Subcutaneous adipose tissue (tissue), 4 donors: ENCODE data around the gene TMEM255B. TPM values are rescaled to one million over a fixed set of nuclear protein-coding genes. Genes with fewer than 3 reads are reported as not detected.

Source experiments
- total RNA-seq, 4 donors: library from RNA; depleted of rRNA; stranded (reverse); fragments of >200 nt; gene quantifications; one replicate each; pipeline ENCODE4 v1.1.0, GENCODE V29; 2016
- TF ChIP-seq, protein P1 (sequence below): fragments of 450-650 bp; IDR thresholded peaks from one replicate; pipeline ENCODE4 v1.5.1; 2016; ENCODE audit warnings: low read depth, mild to moderate bottlenecking, control low read depth, antibody characterized with exemption, moderate library complexity

Gene TMEM255B
- total RNA-seq, 4 donors from 2014 or later, result 1.5 to 19.2 (median 5.2) TPM

DNA sequence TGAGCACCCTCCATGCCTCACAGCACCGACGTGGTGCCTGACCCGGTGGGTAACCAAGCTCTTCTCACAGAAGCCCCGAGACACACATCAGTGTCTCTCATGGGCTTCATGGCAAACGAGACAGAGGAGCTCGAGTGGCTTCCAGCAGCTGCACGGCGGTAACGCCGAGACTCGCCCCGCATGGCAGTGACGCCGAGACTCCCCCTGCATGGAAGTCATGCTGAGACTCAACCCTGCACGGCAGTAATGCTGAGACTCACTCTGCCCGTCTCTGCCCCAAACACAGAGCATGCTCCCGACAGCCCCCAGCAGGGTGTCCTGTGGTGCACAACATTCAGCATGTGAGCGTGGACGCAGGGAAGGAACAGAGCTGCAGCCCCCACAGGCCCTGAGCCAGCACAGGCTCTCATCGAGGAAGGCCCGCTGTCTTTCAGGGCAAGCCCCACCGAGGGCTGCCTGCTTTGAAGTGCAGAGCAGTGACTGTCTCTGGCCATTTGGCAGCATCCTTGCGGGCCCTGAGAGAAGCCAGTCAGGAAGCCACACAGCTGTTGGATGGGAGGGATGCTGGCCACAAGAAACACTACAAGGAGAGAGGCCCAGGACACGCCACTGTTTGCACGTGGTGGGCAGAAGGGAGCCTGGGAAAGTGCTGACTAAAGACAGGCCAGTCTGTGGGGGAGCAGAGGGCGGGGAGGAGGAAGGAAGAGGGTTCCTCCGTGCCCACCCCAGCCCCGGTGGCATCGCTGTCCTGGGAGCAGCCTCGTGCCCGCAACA, 95.4 kb downstream of the TMEM255B start:
- TF ChIP-seq, protein P1, sequence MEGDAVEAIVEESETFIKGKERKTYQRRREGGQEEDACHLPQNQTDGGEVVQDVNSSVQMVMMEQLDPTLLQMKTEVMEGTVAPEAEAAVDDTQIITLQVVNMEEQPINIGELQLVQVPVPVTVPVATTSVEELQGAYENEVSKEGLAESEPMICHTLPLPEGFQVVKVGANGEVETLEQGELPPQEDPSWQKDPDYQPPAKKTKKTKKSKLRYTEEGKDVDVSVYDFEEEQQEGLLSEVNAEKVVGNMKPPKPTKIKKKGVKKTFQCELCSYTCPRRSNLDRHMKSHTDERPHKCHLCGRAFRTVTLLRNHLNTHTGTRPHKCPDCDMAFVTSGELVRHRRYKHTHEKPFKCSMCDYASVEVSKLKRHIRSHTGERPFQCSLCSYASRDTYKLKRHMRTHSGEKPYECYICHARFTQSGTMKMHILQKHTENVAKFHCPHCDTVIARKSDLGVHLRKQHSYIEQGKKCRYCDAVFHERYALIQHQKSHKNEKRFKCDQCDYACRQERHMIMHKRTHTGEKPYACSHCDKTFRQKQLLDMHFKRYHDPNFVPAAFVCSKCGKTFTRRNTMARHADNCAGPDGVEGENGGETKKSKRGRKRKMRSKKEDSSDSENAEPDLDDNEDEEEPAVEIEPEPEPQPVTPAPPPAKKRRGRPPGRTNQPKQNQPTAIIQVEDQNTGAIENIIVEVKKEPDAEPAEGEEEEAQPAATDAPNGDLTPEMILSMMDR, result no peak

DNA sequence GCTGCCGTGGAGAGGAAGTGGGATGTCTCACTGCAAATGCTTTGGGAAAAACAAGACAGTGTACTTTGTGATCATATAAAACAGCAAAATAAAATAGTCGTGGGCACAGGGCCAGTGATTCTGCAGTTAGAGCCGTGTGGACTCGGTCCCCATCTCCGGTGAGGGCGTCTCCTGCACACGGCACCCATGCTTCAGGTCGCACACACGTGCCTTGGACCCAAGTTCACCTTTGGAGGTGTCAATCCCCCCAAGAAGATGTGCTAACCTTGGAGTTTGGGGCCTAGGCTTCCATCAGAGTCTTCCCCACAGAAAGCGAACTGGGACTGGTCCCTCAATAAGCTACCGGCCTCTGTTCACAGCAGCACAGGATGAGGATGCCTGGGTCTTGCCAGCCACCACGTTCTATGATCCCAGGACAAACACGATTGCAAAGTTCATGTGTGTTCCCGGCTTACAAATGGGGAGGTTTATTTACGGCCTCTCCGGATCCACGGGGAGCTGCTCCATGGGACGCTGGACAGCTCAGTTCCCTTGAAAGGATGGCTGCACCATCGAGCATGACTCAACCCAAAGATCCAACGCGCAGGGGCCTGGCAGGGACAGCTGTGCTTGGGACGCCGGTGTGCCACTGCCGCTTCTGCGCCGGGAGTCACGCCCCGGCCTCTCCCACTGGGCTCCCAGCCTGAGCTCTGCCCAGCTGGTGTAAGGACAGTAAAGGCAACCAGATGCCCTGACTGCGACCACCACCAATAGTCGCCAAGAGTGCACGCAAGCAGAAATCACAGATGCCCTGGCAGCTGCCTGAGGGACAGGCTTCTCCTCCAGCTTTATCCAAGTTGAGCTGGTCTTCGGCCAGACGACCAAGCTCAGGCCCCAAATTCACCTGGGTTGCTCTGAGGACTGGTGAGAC, 96.2 kb downstream of the TMEM255B start:
- TF ChIP-seq, protein P1, result no peak

DNA sequence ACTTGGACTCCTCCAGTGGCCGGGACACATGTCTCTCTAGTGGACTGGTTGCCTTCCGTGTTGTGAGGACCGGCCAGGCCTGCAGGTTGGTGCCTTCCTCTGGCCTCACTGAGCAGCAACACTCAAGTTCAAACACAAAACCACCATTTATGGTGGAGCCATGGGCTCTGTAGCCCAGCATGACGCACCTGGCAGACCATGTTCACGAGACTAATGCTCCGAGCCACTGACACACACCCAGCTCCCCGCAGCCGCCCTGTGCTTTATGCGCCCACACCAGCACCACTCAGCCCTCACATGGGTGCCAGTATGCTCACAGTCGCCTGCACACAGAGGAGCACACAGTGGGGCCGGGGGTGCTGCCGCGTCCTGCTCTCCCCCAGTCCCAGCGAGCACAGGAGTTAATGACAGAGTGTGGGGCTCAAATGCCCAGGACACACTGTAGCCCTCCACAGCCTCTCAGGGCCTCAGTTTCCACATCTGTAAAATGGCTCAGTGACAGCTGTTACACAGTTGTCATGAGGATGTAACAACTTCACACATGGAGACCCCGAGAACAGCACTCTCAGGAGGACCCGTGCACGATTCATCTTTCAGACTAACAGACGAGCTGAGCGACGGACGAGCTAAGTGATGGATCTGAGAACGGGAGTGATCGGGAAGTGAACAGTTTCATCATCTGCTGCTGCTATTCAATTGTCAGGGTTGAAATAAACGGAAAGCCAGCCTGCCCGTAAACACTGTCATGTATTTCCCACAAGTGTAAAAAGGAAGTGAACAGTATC, 97.1 kb downstream of the TMEM255B start:
- TF ChIP-seq, protein P1, result no peak

DNA sequence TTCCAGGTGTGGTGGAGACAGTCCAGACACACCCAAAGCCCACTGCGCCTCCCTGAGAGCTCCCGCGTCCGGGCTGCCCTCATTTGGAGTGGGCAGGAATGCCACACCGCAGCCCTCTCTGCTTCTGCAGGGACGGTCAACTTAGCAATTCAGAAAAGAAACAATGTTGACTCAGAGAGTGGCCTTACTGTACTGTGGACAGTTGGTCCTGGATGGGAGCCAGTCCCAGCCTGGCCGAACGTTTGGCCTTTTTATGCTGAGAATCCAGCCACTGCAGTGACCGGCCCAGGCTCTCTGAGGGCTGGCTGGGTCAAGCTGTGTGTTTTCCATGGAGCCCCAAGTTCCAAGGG, 97.7 kb downstream of the TMEM255B start:
- TF ChIP-seq, protein P1, result no peak

DNA sequence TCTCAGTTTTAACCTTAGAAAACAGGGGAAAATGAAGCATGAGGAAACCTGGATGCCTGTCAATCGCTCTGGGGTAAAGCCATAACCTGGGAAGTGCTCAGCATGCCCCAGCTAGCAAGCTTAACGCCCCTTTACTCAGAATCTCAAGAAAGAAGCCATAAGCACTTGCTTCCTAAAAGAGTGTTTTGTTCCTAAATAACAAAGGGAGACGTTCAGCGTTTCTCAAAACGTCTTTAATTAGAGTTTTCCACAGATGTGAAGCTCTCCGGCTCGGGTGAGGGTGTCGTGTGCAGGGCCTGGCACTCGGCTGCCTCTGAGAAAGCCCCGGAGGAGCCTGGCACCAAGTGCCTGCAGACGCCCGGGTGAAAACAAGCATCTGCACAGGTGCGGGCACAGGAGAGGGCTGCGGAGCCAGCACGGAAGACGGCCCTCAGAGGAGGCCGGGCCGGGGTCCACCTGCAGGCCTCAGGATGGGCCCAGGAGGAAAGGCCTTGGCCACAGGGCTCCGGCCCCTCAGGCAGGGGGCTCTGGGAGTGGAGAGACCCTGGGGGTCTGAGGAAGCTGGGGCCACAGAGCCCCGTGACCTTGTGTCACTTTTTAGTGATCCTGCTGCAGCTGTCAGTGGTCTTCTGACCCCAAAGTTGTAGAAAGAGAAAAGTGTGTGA, 98.6 kb downstream of the TMEM255B start:
- TF ChIP-seq, protein P1, result no peak

DNA sequence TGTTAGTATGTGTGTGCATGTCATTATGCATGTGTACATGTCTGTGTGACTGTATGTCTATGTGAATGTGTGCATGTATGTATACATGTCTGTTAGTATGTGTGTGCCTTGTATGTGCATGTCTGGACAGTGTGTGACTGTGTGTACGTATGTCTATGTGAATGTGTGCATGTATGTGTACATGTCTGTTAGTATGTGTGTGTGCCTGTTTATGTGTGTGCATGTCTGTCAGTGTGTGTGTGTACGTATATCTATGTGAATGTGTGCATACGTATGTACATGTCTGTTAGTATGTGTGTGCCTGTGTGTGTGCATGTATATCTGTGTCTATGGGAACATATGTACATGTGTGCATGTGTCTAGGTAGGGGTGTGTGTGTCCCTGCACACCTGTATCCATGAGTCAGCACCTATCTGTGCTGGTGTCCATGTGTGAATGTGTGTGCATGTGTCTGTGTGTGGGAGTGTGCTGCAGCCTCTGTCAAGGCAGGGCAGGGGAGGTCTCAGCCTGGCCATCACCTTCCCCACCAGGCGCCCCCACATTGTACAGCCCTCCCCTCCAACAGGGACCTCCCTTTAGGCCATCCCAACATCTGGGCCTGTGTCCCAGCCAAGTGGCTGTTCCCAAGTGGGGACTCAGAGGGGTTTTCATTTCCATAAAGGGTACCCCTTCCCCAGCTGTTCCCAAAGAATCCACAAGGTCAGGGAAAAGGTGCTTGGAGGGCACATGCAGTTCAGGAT, 100.5 kb downstream of the TMEM255B start:
- TF ChIP-seq, protein P1, result no peak
